NOMO-1 (cell line): ENCODE data around the gene TLR3.
"Not testable (repeated sequence)": the region's sequence is repeated elsewhere in the genome, so short reads cannot be mapped to it uniquely, and the experiment has no call there.

Experiments used
- DNase-seq, 2 experiments: peaks; one replicate each; lab custom pipeline; 2025; ENCODE audit not compliant: unreplicated experiment in 2 of 2; lab: John Stamatoyannopoulos, UW

The TLR3 gene

GRCh38 chr4:186068581-186069348 lies at the start of gene TLR3:
Gene TLR3 (plus strand): TSS chr4:186069156. CDS start chr4:186076620, 7,464 bp downstream.
- no peak for DNase-seq

GRCh38 chr4:186019269-186019668 lies 49.7 kb upstream of the TLR3 start:
- no peak for DNase-seq

GRCh38 chr4:186020106-186020792 lies 48.7 kb upstream of the TLR3 start:
- no peak for DNase-seq

GRCh38 chr4:186020793-186021407 lies 48.1 kb upstream of the TLR3 start:
- DNase-seq, result no peak

- peak in 1 of 2 experiments; percentile 2 for DNase-seq
Measured at GRCh38 chr4:186021461-186022167, 47.3 kb upstream of the TLR3 start.

GRCh38 chr4:186023975-186024374 lies 45.0 kb upstream of the TLR3 start:
- no peak for DNase-seq

GRCh38 chr4:186024637-186025407 lies 44.1 kb upstream of the TLR3 start:
- no peak for DNase-seq

- no peak for DNase-seq
Measured at GRCh38 chr4:186025408-186025690, 43.6 kb upstream of the TLR3 start.

GRCh38 chr4:186027405-186027804 lies 41.6 kb upstream of the TLR3 start:
- DNase-seq, result no peak

GRCh38 chr4:186029571-186030398 lies 39.2 kb upstream of the TLR3 start:
- DNase-seq, result no peak

GRCh38 chr4:186030399-186030775 lies 38.6 kb upstream of the TLR3 start:
- no peak for DNase-seq

GRCh38 chr4:186030795-186031194 lies 38.2 kb upstream of the TLR3 start:
- no peak for DNase-seq

GRCh38 chr4:186032259-186032658 lies 36.7 kb upstream of the TLR3 start:
- DNase-seq, result no peak

- DNase-seq, result no peak
Measured at GRCh38 chr4:186033027-186033426, 35.9 kb upstream of the TLR3 start.

GRCh38 chr4:186034613-186035012 lies 34.3 kb upstream of the TLR3 start:
- not testable (repeated sequence) for DNase-seq

- no peak for DNase-seq
Measured at GRCh38 chr4:186036976-186037581, 31.9 kb upstream of the TLR3 start.

- peak; percentile 5 to 76 for DNase-seq
Measured at GRCh38 chr4:186037692-186038658, 31.0 kb upstream of the TLR3 start.

- no peak for DNase-seq
Measured at GRCh38 chr4:186039697-186040096, 29.3 kb upstream of the TLR3 start.
